K562 (cell line): Measurements from ENCODE around the gene NF2. TPM values are rescaled to one million over a fixed set of nuclear protein-coding genes. Genes with fewer than 3 reads are reported as not detected.

Source experiments
- ATAC-seq: fragments of 200-7000 bp; cut with Tn5 transposase; 3 replicates; pipeline ENCODE4 v1.9.1; 2020; ENCODE audit warnings: moderate library complexity
- BruUV-seq: library from RNA; stranded (reverse); fragments of 400-500 nt; replicated peaks from 2 replicates; lab custom pipeline; 2021; lab: Mats Ljungman, UMichigan
- CTCF ChIA-PET: fragments of 300-600 bp; formaldehyde crosslinking; extraction: SDS; loops from one replicate; lab custom pipeline; 2021; ENCODE audit warnings: low intra/inter-chr PET ratio; lab: Yijun Ruan, JAX
- POLR2A ChIA-PET: fragments of 300-600, 350-650 bp; sonication (Branson Sonifier 250); formaldehyde crosslinking; extraction: SDS; loops from one replicate; lab custom pipeline; 2021; ENCODE audit warnings: antibody characterized with exemption, inconsistent platforms; lab: Yijun Ruan, JAX
- DNase-seq, 4 experiments: peaks; one replicate each; pipeline versions ENCODE4 v3.0.0 to v3.0.0-alpha.2; 2011 to 2018; ENCODE audit warnings: low spot score in 3 of 4, mixed read lengths in 3 of 4; ENCODE audit errors: extremely low read depth in 1 of 4
- FAIRE-seq: peaks from 2 replicates; lab custom pipeline; 2011; peaks lifted over from hg19 to GRCh38; lab: Jason Lieb, UNC
- H2AFZ ChIP-seq: 2 replicates; pipeline ENCODE4 v1.6.0; 2011; ENCODE audit warnings: low read depth, low read length, control low read depth, inconsistent platforms
- H3K27ac ChIP-seq: fragments of 200-600 bp; 3 replicates; pipeline ENCODE4 v1.8.0; 2011; ENCODE audit warnings: low read depth, mild to moderate bottlenecking, control low read depth, inconsistent platforms, low read length, moderate library complexity, mixed read lengths; ENCODE audit errors: extremely low read depth
- H3K27me3 ChIP-seq, 2 experiments: fragments of 300-600 bp in 1 of 2; 2 replicates in 1 of 2; 3 replicates in 1 of 2; pipeline versions ENCODE4 v1.6.0 to v1.8.0; 2011; ENCODE audit warnings: inconsistent platforms in 2 of 2, low read length in 2 of 2, mild to moderate bottlenecking in 1 of 2, mixed read lengths in 1 of 2, moderate library complexity in 1 of 2; ENCODE audit not compliant: control insufficient read depth in 2 of 2, insufficient read depth in 2 of 2
- H3K36me3 ChIP-seq: fragments of 300-600 bp; 3 replicates; pipeline ENCODE4 v1.8.0; 2011; ENCODE audit warnings: mild to moderate bottlenecking, low read length, inconsistent platforms; ENCODE audit not compliant: control insufficient read depth, insufficient read depth
- H3K4me1 ChIP-seq, 2 experiments: fragments of 200-600 bp in 1 of 2; replicated peaks in 1 of 2; 2 replicates in 1 of 2; 3 replicates in 1 of 2; pipeline versions ENCODE4 v1.5.1 to v1.8.0; 2011; ENCODE audit warnings: inconsistent platforms in 2 of 2, low read length in 2 of 2, mild to moderate bottlenecking in 1 of 2, mixed read lengths in 1 of 2, moderate library complexity in 1 of 2; ENCODE audit not compliant: control insufficient read depth in 2 of 2, insufficient read depth in 2 of 2
- H3K4me2 ChIP-seq: 2 replicates; pipeline ENCODE4 v1.6.1; 2011; ENCODE audit warnings: low read length, control low read depth, inconsistent platforms, mixed read lengths; ENCODE audit not compliant: insufficient read depth
- H3K4me3 ChIP-seq: fragments of 200-600 bp; sonication (generic), shearing (Covaris generic); 2 replicates; pipeline ENCODE4 v1.5.1; 2016; ENCODE audit warnings: control low read depth, inconsistent platforms
- H3K79me2 ChIP-seq: fragments of 200-600 bp; 3 replicates; pipeline ENCODE4 v1.8.0; 2011; ENCODE audit warnings: low read length, inconsistent platforms; ENCODE audit not compliant: control insufficient read depth, insufficient read depth
- H3K9ac ChIP-seq, 2 experiments: 2 replicates each; pipeline versions ENCODE4 v1.6.0 to v1.6.1; 2011; ENCODE audit warnings: low read depth in 2 of 2, low read length in 2 of 2, control low read depth in 1 of 2, inconsistent platforms in 1 of 2, mild to moderate bottlenecking in 1 of 2, mixed read lengths in 1 of 2; ENCODE audit not compliant: insufficient read depth in 1 of 2
- H3K9me1 ChIP-seq: one replicate; pipeline ENCODE4 v1.6.0; 2011; ENCODE audit warnings: inconsistent platforms, mild to moderate bottlenecking, low read length, moderate library complexity; ENCODE audit not compliant: control insufficient read depth, insufficient read depth
- H3K9me3 ChIP-seq: replicated peaks from 2 replicates; pipeline ENCODE4 v1.5.1; 2011; ENCODE audit warnings: low read depth, low read length, inconsistent platforms; ENCODE audit not compliant: control insufficient read depth, insufficient read depth
- H4K20me1 ChIP-seq: replicated peaks from 2 replicates; pipeline ENCODE4 v1.6.1; 2011; ENCODE audit warnings: low read length, inconsistent platforms, mixed read lengths; ENCODE audit not compliant: control insufficient read depth, insufficient read depth
- ARID3B ChIP-seq: fragments of 250-450 bp; sonication (Bioruptor Pico); IDR thresholded peaks from 2 replicates; pipeline ENCODE4 v1.4.0; 2020; ENCODE audit warnings: borderline replicate concordance
- GTF2A2 ChIP-seq: IDR thresholded peaks from 2 replicates; pipeline ENCODE4 v1.6.1; 2016; ENCODE audit warnings: mild to moderate bottlenecking, missing genetic modification characterization, missing compliant biosample characterization
- MCM3 ChIP-seq: fragments of 450-650 bp; IDR thresholded peaks from 2 replicates; pipeline ENCODE4 v1.6.1; 2016
- NFIC ChIP-seq: fragments of 450-650 bp; IDR thresholded peaks from 2 replicates; pipeline ENCODE4 v1.6.1; 2017; ENCODE audit warnings: mild to moderate bottlenecking, inconsistent platforms
- RBBP5 ChIP-seq: fragments of 200-600 bp; sonication (generic); IDR thresholded peaks from 2 replicates; pipeline ENCODE4 v1.6.1; 2012; ENCODE audit warnings: borderline replicate concordance, mild to moderate bottlenecking, low read length, control low read depth, inconsistent platforms; ENCODE audit not compliant: insufficient read depth, poor library complexity, severe bottlenecking
- SIX5 ChIP-seq, 2 experiments: IDR thresholded peaks; 2 replicates each; pipeline ENCODE4 v1.6.1; 2011; ENCODE audit warnings: low read length in 2 of 2, borderline replicate concordance in 1 of 2, low read depth in 1 of 2, mild to moderate bottlenecking in 1 of 2, moderate library complexity in 1 of 2; ENCODE audit not compliant: insufficient read depth in 1 of 2
- TAF9B ChIP-seq: fragments of 450-650 bp; IDR thresholded peaks from 2 replicates; pipeline ENCODE4 v1.6.1; 2018; ENCODE audit warnings: mild to moderate bottlenecking; ENCODE audit not compliant: partially characterized antibody
- WGBS: fragments of 100-300 bp; shearing (Covaris generic); methylation state at CpG from one replicate; pipeline ENCODE4 v1.1.6; 2016; ENCODE audit warnings: low coverage, mixed read lengths; ENCODE audit not compliant: insufficient coverage; ENCODE audit errors: missing lambda C conversion rate; 5-methylcytosine and 5-hydroxymethylcytosine counted together
- in situ Hi-C: fragments of 300-500 bp; cut with MboI; formaldehyde crosslinking; loops from 4 replicates; pipeline ENCODE4 v1.15.0; 2018; ENCODE audit warnings: inconsistent platforms, mixed read lengths
- intact Hi-C: fragments of 100-400 bp; cut with micrococcal nuclease; formaldehyde crosslinking; loops from 2 replicates; pipeline ENCODE4 v1.14.2; 2022
- polyA plus RNA-seq, 8 experiments: library from polyadenylated mRNA; depleted of rRNA in 4 of 8; stranded (reverse) in 5 of 8; unstranded in 3 of 8; fragments of >200 nt; fragmentation: Nextera tagmentation in 2 of 8; fragmentation: Illumina TruSeq in 1 of 8; extraction: Ambion mirVana in 2 of 8; extraction: Trizol in 1 of 8; gene quantifications; 2 replicates each; pipeline versions ENCODE4 v1.2.1 to v1.2.3, GENCODE V29; 2011 to 2014; ENCODE audit warnings: inconsistent platforms in 1 of 8, missing spikeins in 1 of 8
- total RNA-seq, 7 experiments: library from RNA; depleted of rRNA in 6 of 7; stranded (reverse); fragments of >200 nt in 6 of 7; fragmentation: Illumina TruSeq in 2 of 7; extraction: Trizol in 2 of 7; gene quantifications; 2 replicates each; pipeline versions ENCODE4 v1.2.1 to v1.2.3, GENCODE V29; 2011 to 2021; ENCODE audit warnings: low replicate concordance in 1 of 7

Gene NF2
- total and polyA plus RNA-seq, 9 of the 15 experiments (the other 6 are each of a cell fraction or from before 2014, with no cell fraction given): 2.2 to 32.5 (median 15.2) TPM

- ChIA-PET CTCF (no interaction called here), POLR2A (no interaction called here)
- no peak for FAIRE-seq
- intact Hi-C loops: no loop called here
- Histone ChIP-seq H2AFZ (no peak overlapping the region), H3K9me1 (no peaks in the 10 kb centered on the region), H3K4me1 (no peaks in the 10 kb centered on the region), H3K9ac (no peak overlapping the region), H3K27ac (no peak overlapping the region), H3K9me3 (no peaks in the 10 kb centered on the region), H3K27me3 (no peaks in the 10 kb centered on the region), H3K4me3 (no peak overlapping the region), H4K20me1 (no peaks in the 10 kb centered on the region), H3K79me2 (no peaks in the 10 kb centered on the region), H3K36me3 (peaks cover 82% of the 10 kb centered on the region), H3K4me2 (no peak overlapping the region)
- no TSS peak for BruUV-seq
- ATAC-seq: no peak
- no peak for DNase-seq
- WGBS: 100% methylated on average over 1 of the region's 1 CpG
- TF ChIP-seq SIX5 (IDR thresholded peaks at IDR 0.05; ENCODE audit: borderline replicate concordance in 1 of 2, insufficient read depth in 1 of 2, low read depth in 1 of 2, low read length in 2 of 2): no peak
- no peak for TF ChIP-seq MCM3
- TF ChIP-seq ARID3B: no peak
- TF ChIP-seq NFIC: no peak
- no peak for TF ChIP-seq RBBP5
- no peak for TF ChIP-seq TAF9B
- TF ChIP-seq GTF2A2 (tag): no peak
- in situ Hi-C loops: loop anchor here (25.0 kb wide), 1 partner anchor 408 kb away; the partner anchor contains the start of gene HORMAD2
Observed at GRCh38 chr22:29679316-29679715, 75.9 kb downstream of the NF2 start.
